HG03159 (cell line): ENCODE results near the gene HSPA8.

Experiments
- ATAC-seq: cut with Tn5 transposase; IDR thresholded peaks from one replicate; pipeline ENCODE4 v1.9.1; 2021; ENCODE audit warnings: mild to moderate bottlenecking, moderate library complexity; ENCODE audit not compliant: unreplicated experiment

Gene HSPA8

DNA sequence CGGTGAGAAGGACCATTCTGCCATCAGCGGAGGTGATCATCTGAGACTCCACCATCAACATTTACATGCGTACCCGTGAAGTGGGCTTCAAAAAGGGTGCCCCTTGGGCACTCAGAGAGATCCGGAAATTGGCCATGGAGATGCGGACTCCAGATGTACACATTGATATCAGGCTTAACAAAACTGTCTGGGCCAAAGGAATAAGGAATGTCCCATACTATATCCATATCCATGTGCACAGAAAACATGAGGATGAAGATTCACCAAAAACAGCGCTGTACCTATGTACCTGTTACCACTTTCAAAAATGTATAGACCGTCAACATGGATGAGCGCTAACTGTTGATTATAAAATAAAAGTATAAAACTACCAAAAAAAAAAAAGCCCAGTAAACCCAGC, 10.8 kb downstream of the HSPA8 start:
- no peak for ATAC-seq

DNA sequence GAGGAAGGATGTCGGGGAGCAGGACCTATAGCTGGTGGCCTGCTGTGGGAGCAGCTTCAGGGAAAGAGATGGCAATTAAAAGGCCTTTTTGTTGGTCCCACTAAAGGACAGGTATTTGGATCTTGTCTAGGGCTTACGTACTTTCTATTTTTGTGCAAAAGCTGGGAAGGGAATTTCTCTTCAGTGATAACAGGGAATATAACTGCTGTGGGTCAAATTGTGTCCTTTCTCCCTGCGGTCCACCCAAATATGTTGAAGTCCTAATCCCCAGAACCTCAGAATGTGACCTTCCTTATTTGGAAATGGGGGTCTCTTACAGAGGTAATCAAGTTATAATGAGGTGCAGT, 14.0 kb downstream of the HSPA8 start:
- ATAC-seq, result no peak

- ATAC-seq, result no peak
Measured at GRCh38 chr11:123047266-123047946, 14.5 kb downstream of the HSPA8 start.

DNA sequence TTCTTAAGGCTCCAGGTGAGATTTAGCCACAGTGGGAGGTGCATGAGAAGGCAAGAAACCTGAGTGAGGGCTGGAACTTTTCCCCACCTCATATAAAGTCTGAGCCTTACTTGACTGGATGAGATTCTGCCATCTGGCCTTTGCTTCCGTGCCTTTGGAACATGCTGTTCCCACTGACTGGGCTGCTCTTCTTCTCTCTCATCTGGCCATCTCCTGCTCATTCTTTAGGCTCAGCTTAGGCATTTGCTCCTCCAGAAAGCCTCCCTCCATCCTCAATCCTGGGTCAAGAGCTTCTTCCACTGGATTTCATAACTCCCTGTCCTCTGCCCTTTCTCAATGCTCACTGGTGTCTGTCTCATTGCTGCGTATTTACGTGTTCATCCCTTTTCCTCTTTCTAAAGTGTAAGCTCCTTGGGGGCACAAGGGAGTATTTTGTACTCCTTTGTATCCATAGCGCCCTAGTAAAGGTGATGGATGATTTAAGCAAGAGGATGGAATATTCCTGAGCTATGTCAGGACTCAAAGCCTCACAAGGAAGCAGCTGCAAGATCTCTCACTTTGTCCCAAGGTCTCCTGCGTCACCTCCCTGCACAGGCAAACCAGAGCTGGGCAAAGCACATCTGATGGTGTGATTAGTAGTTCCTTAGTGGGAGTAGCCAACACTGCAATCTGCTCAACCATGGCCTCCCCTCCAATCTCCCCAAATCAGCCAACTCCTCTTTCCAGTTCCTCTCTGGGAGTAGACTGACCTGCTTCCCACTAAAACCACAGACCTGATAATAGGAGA, 15.3 kb downstream of the HSPA8 start:
- no peak for ATAC-seq

- ATAC-seq, result no peak
Measured at GRCh38 chr11:123045101-123045500, 16.8 kb downstream of the HSPA8 start.

DNA sequence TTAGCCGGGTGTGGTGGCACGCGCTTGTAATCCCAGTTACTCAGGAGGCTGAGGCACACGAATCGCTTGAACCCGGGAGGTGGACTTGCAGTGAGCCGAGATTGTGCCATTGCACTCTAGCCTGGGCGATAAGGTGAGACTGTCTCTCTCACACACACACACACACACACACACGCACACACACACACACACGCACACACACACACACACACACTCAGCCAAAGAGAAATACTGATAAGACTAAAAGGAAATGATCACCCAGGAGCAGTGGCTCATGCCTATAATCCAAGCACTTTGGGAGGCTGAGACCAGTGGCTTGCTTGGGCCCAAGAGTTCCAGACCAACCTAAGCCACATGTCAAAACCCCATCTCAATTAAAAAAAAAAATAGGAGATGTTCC, 20.8 kb downstream of the HSPA8 start:
- ATAC-seq, result no peak

- no peak for ATAC-seq
Measured at GRCh38 chr11:123040111-123040432, 21.9 kb downstream of the HSPA8 start.

GRCh38 chr11:123035831-123036230, 26.1 kb downstream of the HSPA8 start:
- no peak for ATAC-seq

DNA sequence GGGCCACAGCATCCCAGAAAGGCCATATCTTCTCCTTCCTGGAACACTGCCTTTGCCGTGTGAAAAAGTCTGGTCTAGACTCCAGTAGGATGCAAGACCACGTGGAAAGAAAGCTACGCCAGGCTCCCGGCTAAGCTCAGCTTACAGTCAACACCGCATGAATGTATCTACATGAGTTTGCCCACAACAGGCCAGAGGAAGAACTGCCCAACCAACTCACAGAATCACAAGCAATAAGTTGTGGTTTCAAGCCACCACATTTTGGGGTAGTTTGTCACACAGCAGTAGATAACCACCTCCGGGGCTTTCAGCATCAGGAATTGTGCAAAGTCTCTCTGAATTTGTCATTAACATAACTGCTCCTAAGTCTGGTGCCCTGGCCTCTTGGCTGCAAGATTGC, 27.3 kb downstream of the HSPA8 start:
- no peak for ATAC-seq

DNA sequence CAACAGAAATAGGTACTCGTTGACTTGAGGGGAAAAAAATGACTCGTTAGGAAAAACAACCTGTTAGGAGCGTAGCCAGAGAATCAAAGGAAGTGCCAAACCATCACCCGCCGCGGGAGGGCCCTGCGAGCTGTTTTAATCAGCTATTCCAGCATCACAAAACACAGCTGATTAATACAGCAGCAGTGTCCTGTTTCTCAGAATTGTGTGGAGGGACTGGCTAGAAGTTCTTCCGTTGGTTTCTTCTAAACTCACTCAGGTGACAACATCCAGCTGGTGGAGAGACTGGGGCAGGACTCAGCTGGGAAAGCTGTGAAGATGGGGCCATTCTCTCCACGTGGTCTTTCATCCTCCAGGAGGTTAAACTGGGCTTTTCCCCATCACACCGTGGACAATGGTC, 28.0 kb downstream of the HSPA8 start:
- no peak for ATAC-seq

GRCh38 chr11:123030517-123030916, 31.4 kb downstream of the HSPA8 start:
- ATAC-seq, result no peak

- ATAC-seq, result peak; percentile 83
Measured at GRCh38 chr11:123020968-123021367, 41.0 kb downstream of the HSPA8 start.

DNA sequence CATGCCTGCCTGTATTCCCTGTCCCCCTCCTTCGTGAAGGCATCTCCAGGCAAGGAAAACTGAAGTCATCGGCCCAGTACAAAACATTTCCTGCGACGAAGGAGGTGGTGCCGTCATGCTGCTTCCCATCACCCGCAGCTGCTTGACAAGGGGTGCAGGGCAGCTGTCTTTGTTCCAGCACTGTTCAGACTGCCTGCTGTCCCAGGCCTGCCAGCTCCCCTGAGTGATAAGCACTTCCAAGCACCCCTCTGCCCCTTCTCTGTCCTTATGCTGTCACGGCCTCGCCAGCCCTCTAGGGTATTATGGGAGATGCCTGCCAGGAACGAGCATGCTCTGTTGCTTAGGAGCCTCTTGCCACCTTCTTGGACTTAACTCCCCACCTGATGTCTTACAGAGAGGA, 43.2 kb downstream of the HSPA8 start:
- ATAC-seq, result no peak

- ATAC-seq, result no peak
Measured at GRCh38 chr11:123011510-123011909, 50.4 kb downstream of the HSPA8 start.
